Muscle of back (tissue), 11 donors: ENCODE measurements around the gene KISS1. TPM values are rescaled to one million over a fixed set of nuclear protein-coding genes. Genes with fewer than 3 reads are reported as not detected.

Source experiments
- DNase-seq, 3 donors: peaks; one replicate each; pipeline versions ENCODE4 v3.0.0 to v3.0.0-alpha.2; 2013
- polyA plus RNA-seq, 10 donors: library from polyadenylated mRNA; unstranded; fragments of 120-200 nt; gene quantifications; one replicate each; pipeline ENCODE4 v1.2.1, GENCODE V29; 2013; ENCODE audit not compliant: insufficient read length in 10 of 10

The KISS1 gene
- polyA plus RNA-seq, 10 donors = 0.49 to 4.5 (median 0.81) TPM; not detected in 1

GRCh38 chr1:204161609-204162493 lies 34.4 kb downstream of the KISS1 start:
- no peak for DNase-seq

DNA sequence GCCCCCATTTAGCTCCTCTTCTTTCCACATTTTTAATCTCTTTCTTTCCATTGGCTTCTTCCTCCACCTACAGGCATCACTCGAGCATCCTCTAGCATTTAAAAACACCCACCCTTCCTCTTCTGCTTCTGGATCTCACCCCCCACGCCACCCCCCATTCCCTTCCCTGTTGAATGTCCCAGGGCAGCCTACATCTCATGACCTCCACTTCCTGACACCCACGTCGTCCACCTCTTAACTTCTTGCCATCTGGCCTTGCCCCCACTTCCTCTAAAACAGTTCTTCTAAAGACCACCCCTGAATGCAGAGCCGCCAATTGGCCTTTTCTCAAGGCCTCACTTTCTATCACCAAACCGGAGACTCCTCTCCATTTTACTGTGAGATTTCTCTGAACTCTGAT lies 38.3 kb downstream of the KISS1 start:
- DNase-seq = no peak

DNA sequence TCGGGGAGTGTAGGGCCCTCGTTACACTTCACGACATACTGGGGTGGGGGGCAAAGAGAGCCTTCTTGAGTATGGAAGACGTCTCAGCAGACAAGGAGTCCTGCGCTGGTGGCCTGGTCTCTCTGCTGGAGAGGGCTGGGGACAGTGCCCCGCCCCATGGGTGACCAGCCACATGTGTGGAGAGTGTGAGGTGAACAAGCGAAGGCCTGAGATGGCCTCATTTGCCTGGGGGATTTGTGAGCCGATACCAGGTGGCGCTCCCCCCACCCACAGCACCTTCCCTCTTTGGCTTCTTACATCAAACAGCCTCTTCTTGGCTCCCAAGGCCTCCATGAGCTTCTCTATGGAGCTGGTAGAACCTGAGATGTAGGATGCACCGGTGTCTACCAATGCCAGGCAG lies 40.4 kb downstream of the KISS1 start:
- DNase-seq = no peak

- no peak for DNase-seq
These were observed 41.6 kb downstream of the KISS1 start for GRCh38 chr1:204154568-204155255.

- no peak for DNase-seq
These were observed 42.6 kb downstream of the KISS1 start for GRCh38 chr1:204153667-204154066.

DNA sequence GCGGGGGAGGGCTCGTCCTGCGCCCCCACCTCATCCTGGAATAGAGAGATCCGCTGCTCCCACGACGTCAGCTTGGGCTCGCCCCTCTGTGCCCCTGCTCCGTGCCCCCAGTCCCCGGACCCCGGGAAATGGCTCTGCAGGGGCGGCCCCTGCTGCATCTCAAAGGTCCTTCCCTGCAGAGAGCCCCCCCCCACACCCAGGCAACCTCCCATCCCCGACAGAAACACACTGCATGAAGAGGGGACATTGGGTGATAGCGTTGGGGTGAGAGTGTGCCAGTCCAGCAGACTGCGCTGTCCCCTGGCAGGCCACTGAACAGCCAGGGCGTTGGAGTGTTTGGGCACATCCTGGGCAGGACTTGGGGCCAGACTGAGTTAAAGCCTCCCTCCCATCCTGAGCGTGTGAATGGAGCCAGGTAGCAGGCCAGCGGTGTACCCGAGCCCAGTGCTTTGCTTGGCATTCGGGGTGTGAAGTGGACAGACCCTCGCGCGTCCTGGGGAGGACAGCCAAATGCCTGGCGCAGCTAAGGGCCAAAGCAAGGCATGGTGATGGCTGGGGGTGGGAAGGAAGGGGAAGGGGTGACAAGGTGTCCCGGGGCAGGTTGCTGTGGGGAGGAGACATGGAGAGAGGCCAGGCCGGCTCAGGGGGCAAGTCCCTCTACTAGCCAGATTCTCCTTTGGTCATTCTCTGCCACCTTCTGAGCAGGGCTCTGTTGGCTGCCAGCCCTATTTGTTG lies 43.8 kb downstream of the KISS1 start:
- DNase-seq = peak in 1 of 3 donors; percentile 54

DNA sequence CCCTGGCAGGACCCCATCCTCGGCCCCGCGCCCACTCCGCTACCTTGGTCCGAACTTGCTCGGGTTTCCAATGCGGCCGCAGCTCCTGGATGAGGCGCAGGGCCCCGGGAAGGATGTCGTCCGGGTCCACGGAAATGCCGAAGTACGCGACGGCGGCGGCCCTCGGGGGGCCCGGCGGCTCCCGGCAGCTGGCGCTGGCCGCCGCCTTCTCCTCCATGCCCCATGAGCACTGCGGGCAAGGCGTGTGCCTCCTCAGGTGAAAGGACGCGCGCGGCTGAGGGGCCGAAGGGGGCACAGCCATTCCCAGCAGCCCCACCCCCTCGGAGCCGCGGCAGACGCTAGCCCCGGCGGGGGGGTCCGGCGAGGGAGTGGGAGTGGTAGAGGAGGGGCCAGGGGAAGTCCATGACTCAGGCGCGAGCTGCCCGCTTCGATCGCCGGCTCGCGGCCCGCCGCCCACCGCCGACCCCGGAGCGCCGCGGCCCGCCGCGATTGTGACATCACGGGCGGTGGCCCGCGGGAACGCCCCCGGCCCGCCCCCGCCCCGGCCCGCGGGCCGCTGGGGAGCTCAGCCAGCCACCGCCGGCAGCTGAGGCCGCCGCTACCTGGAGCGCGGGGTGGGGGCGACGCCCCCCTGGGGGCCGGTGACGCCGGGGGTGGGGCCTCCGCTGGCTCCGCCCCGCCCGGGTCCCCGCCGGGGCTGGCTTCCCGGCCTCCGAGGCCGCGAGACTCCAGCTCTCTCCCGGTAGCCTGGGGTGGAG lies 44.6 kb downstream of the KISS1 start, which contains the start of gene ETNK2:
Gene ETNK2 (minus strand): TSS at position 493 of the 758 bp plus-strand sequence. CDS start 192 bp downstream, at position 301.
- DNase-seq = peak in 2 of 3 donors; percentile 51 to 84

DNA sequence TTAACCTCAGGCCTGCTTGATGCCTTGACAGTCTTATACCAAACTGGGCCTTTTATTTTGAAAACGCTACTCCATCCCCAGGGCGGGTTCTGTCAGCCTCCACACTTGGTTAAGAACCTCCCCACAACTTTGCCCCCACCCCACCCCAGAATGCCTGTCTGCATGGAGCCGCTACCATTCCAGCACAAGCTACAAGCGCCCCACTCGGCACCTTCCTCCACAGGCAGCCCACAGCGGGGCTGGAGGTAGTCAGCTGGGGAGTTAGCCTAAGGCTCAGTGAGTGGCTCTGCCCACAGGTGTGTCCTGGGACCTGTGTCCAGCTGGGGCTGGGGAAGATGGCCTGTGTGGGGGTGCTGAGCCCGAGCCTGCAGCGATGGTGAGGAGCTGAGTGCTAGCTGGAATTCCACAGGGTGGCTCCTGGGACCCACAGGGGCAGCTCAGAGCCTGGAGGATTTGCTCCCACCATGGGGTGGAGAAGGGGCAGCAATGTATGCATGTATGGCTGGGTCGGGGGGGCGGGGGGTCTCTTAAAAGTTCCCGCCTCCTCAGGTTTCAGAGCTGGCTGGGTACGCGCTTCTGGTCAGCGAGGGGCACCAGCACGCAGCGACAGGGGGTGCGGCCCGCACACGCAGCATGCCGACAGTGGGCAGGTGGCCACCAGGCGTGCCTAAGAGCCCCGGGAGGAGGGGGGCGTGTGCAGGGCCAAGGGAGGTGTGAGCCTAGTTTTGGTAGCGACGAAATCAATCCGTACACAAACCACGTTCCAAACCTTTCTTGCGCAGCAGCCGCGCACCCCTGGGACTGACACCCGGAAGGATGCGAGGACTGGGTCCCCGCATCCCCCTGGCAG lies 45.4 kb downstream of the KISS1 start:
- peak in 1 of 3 donors; percentile 61 for DNase-seq

DNA sequence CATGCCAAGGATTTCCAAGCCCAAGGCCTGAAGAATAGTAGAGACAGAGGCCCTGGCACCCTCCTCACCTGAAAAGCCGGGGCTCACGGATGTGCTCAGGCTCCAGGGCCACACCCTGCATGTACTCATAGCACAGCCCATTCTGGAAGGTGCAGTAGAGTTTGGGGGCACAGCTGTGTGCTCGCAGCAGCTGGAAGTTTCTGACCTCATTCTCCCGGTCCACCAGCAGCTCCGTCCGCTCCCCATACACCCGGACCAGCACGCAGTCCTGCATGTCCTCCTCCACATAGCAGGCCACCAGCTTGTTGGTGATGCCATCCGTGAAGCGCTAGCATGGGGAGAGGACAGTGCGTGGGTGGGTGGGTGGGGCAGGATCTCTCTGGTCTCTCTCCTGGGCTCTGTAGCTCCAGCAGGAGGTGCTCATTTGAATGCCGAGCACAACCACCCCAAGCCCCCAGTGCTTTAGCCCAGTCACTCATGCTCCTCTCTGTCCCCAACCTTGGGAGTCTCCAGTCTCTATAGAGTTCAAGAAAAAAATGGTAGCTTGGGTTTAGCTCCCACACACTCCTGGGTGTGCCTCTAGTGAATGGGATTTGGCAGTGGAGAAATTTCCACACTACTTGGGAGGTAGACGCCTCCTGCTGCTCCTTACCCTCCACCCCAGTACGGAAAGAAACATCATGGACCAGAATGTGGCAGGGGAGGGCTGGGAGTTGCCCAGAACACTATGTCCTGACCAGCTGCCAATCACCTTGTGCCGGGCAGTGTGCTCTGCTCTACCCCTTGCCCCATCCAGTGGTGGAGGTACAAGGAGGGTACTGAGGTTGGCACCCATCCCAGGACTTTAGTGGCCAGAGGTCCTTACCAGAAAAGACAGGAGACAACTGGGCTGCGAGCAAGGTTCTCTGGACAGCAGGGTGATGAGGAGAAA lies 46.4 kb downstream of the KISS1 start:
- DNase-seq = peak in 1 of 3 donors; percentile 27

DNA sequence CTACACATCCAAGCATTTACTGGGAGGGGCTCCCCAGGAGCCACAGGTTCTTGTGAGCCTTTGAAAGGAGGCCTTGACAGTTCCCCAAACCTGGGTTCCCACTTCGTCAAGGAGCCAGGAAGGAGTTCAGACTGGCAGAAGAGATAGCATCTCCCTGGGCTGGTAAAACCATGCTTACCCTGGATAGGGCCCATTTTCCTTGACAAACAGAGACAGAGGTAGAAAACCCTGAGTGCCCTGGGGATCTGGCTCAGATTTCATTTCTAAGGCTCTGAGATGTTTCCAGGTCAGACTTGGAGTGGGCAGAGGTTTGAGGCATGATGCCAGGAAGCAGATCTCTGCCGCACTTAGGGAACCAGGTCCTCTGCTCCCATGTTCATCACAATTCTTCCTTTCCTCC lies 47.2 kb downstream of the KISS1 start:
- no peak for DNase-seq

GRCh38 chr1:204147406-204148383 lies 48.6 kb downstream of the KISS1 start:
- no peak for DNase-seq

DNA sequence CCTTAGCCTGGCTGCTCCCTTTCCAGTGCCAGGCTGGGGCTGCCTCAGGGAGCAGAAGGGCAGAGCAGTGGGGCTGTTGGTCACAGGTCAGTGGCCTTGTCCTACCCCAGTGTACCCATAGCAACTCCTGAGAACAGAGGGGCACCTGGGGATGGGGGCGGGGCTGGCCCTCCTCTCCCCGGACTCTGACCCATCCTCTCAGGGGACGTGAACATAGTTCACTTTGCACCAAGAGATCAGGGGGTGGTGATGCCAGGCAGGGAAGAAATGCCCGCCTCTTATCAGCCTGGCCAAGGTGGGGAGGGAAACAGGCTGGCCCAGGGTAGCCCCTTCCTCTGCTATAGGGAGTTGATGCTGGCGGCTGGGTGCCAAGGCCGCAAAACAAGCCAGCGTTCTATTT lies 49.3 kb downstream of the KISS1 start:
- DNase-seq = no peak

DNA sequence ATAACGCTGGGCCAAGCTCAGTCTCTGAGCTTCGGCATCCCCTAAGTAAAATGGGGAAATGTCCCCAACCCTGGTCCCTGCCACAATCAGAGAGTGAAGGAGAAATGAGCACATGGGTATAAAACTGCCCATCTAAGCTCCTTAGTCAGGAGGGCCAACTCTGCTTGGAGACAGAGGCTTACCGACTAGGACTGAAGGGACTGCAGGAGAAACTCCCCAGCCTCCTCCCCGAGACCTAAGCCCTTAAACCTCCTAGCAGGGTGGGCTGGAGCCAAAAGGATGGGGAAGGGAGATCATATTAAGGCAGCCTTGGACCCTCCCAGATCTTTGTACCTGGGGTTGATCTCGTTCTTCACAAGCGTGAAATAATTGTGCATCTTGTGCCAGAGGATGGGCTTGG lies 50.0 kb downstream of the KISS1 start:
- DNase-seq = no peak

- no peak for DNase-seq
These were observed 51.2 kb downstream of the KISS1 start for GRCh38 chr1:204145033-204145504.

DNA sequence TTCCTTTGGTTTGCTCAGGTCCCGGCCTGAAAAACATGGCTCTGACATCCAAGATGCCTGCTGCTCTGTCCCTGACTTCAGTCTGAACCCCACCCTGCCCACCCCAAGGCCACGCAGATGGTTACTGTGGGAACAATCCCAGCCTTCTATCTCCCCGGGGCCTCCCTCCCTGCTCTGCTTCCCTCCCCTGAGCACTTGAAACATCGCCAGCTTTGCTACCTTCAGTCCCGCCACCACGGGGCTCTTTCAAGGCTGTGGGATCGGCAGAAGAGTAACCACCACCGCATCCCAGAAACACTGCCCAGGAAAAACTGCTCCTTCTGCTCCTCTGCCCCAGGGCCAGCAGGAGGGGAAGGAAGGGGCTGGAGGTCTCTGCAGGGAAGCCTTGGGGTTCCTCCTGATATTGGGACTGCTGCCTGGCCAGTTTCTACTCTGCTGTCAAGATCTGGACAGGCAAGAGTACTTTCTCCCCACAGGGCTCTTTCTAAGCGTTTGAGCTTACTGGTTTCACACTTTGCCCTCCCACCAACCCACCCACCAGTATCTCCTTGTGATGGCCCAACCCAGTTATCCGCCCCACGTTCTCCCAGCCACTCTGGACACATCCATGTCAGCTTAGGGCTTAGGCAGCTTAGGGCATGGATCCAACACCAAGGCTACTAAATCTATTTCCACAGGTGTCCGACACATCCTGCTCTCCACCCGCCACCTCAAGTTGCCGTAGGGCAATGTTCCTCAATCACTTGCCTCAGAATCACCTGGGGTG lies 52.8 kb downstream of the KISS1 start:
- no peak for DNase-seq

GRCh38 chr1:204142032-204142974 lies 54.0 kb downstream of the KISS1 start:
- DNase-seq = no peak
